C4-2B (cell line): Measurements from ENCODE around the gene ALOX5AP.

Source experiments
- CTCF ChIP-seq: fragments of 450-650 bp; conservative IDR thresholded peaks from 2 replicates; pipeline ENCODE4 v1.5.1; 2017; ENCODE audit warnings: mild to moderate bottlenecking
- ZFX ChIP-seq: fragments of 450-650 bp; IDR thresholded peaks from 2 replicates; pipeline ENCODE4 v1.6.1; 2017

GRCh38 chr13:30810801-30811200 is 75.5 kb downstream of the ALOX5AP start:
- TF ChIP-seq CTCF (no peak), ZFX (no peak)
